ENCODE measurements around the gene GABARAPL2. TPM values are rescaled to one million over a fixed set of nuclear protein-coding genes. Genes with fewer than 3 reads are reported as not detected.

GABARAPL2 gene
- total and polyA plus RNA-seq, 2 experiments from 2014 or later, result 106 to 232 TPM

- Histone ChIP-seq H3K4me1 (ENCODE audit: insufficient read depth) (peaks cover 14% of the 10 kb centered on the region), H3K9me2 (replicated peaks; ENCODE audit: insufficient read depth) (no peaks in the 10 kb centered on the region), H3K27ac (no peak overlapping the region), H3K9me3 (ENCODE audit: low read depth) (no peaks in the 10 kb centered on the region), H3K4me3 (no peak overlapping the region), H3K36me3 (replicated peaks; ENCODE audit: insufficient read depth, low read depth) (no peaks in the 10 kb centered on the region), H2AFZ (no peak overlapping the region), H3K4me2 (peak overlapping the region; percentile 34), H3K79me2 (peaks cover 15% of the 10 kb centered on the region), H3K27me3 (no peaks in the 10 kb centered on the region), H4K20me1 (ENCODE audit: insufficient read depth, poor library complexity, severe bottlenecking) (no peaks in the 10 kb centered on the region)
- WGBS (ENCODE audit: low lambda C conversion rate, missing lambda C conversion rate), result 94% methylated on average over 20 of the region's 20 CpGs
- TF ChIP-seq CTCF (IDR thresholded peaks at IDR 0.05; ENCODE audit: poor library complexity), result no peak
- no peak for TF ChIP-seq EZH2phosphoT487 (IDR thresholded peaks at IDR 0.05; ENCODE audit: low read depth, severe bottlenecking, unreplicated experiment)
- TF ChIP-seq EZH2 (IDR thresholded peaks at IDR 0.05; ENCODE audit: borderline replicate concordance), result no peak
- no peak for DNase-seq (ENCODE audit: low spot score)
Observed at GRCh38 chr16:75620326-75621169, 54.4 kb downstream of the GABARAPL2 start.

- DNase-seq (ENCODE audit: low spot score), result peak; percentile 58
- peak overlapping the region; percentile 90 for H3K4me2 ChIP-seq
- TF ChIP-seq CTCF (IDR thresholded peaks at IDR 0.05; ENCODE audit: poor library complexity) (peak; percentile 63), EZH2 (IDR thresholded peaks at IDR 0.05; ENCODE audit: borderline replicate concordance) (no peak)
Observed at GRCh38 chr16:75621170-75621477, 54.9 kb downstream of the GABARAPL2 start.

GRCh38 chr16:75622761-75623605 lies 56.8 kb downstream of the GABARAPL2 start, which contains the start of gene ADAT1:
ADAT1 (minus strand) TSS chr16:75623281; CDS start chr16:75620799, 2,482 bp downstream.
- H3K27ac ChIP-seq, result peak within 1 kb of the TSS; percentile 91
- no peaks in the 10 kb centered on the region for H3K9me3 ChIP-seq (ENCODE audit: low read depth)
- H3K36me3 ChIP-seq (replicated peaks; ENCODE audit: insufficient read depth, low read depth), result no peaks in the 10 kb centered on the region
- 4% methylated on average over 62 of the region's 62 CpGs for WGBS (ENCODE audit: low lambda C conversion rate, missing lambda C conversion rate)
- H3K27me3 ChIP-seq, result no peaks in the 10 kb centered on the region
- peaks cover 15% of the 10 kb centered on the region for H3K79me2 ChIP-seq
- H4K20me1 ChIP-seq (ENCODE audit: insufficient read depth, poor library complexity, severe bottlenecking), result no peaks in the 10 kb centered on the region
- H3K9me2 ChIP-seq (replicated peaks; ENCODE audit: insufficient read depth), result no peaks in the 10 kb centered on the region
- TF ChIP-seq EZH2phosphoT487 (IDR thresholded peaks at IDR 0.05; ENCODE audit: low read depth, severe bottlenecking, unreplicated experiment) (no peak), CTCF (IDR thresholded peaks at IDR 0.05; ENCODE audit: poor library complexity) (no peak), EZH2 (IDR thresholded peaks at IDR 0.05; ENCODE audit: borderline replicate concordance) (no peak)
- peak within 1 kb of the TSS; percentile 90 for H3K4me2 ChIP-seq
- H3K4me1 ChIP-seq (ENCODE audit: insufficient read depth), result peaks cover 20% of the 10 kb centered on the region
- peak; percentile 99 for DNase-seq (ENCODE audit: low spot score)
- H2AFZ ChIP-seq, result peak within 1 kb of the TSS; percentile 63
- H3K4me3 ChIP-seq, result peak within 1 kb of the TSS; percentile 34

More at GRCh38 chr16:75621170-75621477, 54.9 kb downstream of the GABARAPL2 start:
- Histone ChIP-seq H3K27me3 (no peaks in the 10 kb centered on the region), H4K20me1 (ENCODE audit: insufficient read depth, poor library complexity, severe bottlenecking) (no peaks in the 10 kb centered on the region), H3K9me3 (ENCODE audit: low read depth) (no peaks in the 10 kb centered on the region), H2AFZ (no peak overlapping the region), H3K27ac (no peak overlapping the region), H3K4me1 (ENCODE audit: insufficient read depth) (peaks cover 19% of the 10 kb centered on the region), H3K4me3 (no peak overlapping the region), H3K9me2 (replicated peaks; ENCODE audit: insufficient read depth) (no peaks in the 10 kb centered on the region), H3K79me2 (peaks cover 15% of the 10 kb centered on the region), H3K36me3 (replicated peaks; ENCODE audit: insufficient read depth, low read depth) (no peaks in the 10 kb centered on the region)
- WGBS (ENCODE audit: low lambda C conversion rate, missing lambda C conversion rate), result 23% methylated on average over 2 of the region's 2 CpGs
